ENCODE data around the gene DDAH1.
"Not testable (repeated sequence)": the region's sequence is repeated elsewhere in the genome, so short reads cannot be mapped to it uniquely, and the experiment has no call there.

The DDAH1 gene

GRCh38 chr1:85361606-85362296 is 103.2 kb downstream of the DDAH1 start:
- in situ Hi-C loops (cut with MboI; ENCODE audit: low sequenced_read_pairs): no loop called here

- in situ Hi-C loops (cut with MboI; ENCODE audit: low sequenced_read_pairs): no loop called here
These were observed 104.0 kb downstream of the DDAH1 start for GRCh38 chr1:85360730-85361493.

- in situ Hi-C loops (cut with MboI; ENCODE audit: low sequenced_read_pairs): no loop called here
These were observed 104.9 kb downstream of the DDAH1 start for GRCh38 chr1:85359874-85360721.

- in situ Hi-C loops (cut with MboI; ENCODE audit: low sequenced_read_pairs): no loop called here
These were observed 106.1 kb downstream of the DDAH1 start for GRCh38 chr1:85358702-85359438.

GRCh38 chr1:85357817-85358216 is 107.1 kb downstream of the DDAH1 start:
- in situ Hi-C loops (cut with MboI; ENCODE audit: low sequenced_read_pairs): no loop called here

GRCh38 chr1:85356130-85356529 is 108.8 kb downstream of the DDAH1 start:
- in situ Hi-C loops (cut with MboI; ENCODE audit: low sequenced_read_pairs): no loop called here

- in situ Hi-C loops (cut with MboI; ENCODE audit: low sequenced_read_pairs): no loop called here
These were observed 112.9 kb downstream of the DDAH1 start for GRCh38 chr1:85352055-85352454.

- in situ Hi-C loops (cut with MboI; ENCODE audit: low sequenced_read_pairs): no loop called here
These were observed 113.6 kb downstream of the DDAH1 start for GRCh38 chr1:85351202-85351828.

- in situ Hi-C loops (cut with MboI; ENCODE audit: low sequenced_read_pairs): no loop called here
These were observed 115.7 kb downstream of the DDAH1 start for GRCh38 chr1:85349224-85349623.

- in situ Hi-C loops (cut with MboI; ENCODE audit: low sequenced_read_pairs): no loop called here
These were observed 117.1 kb downstream of the DDAH1 start for GRCh38 chr1:85347908-85348307.

- in situ Hi-C loops (cut with MboI; ENCODE audit: low sequenced_read_pairs): not testable (repeated sequence)
These were observed 117.7 kb downstream of the DDAH1 start for GRCh38 chr1:85347275-85347674.

GRCh38 chr1:85344256-85344694 is 120.7 kb downstream of the DDAH1 start:
- in situ Hi-C loops (cut with MboI; ENCODE audit: low sequenced_read_pairs): no loop called here

- in situ Hi-C loops (cut with MboI; ENCODE audit: low sequenced_read_pairs): no loop called here
These were observed 121.2 kb downstream of the DDAH1 start for GRCh38 chr1:85343612-85344255.

- in situ Hi-C loops (cut with MboI; ENCODE audit: low sequenced_read_pairs): no loop called here
These were observed 121.7 kb downstream of the DDAH1 start for GRCh38 chr1:85343213-85343611.

GRCh38 chr1:85342207-85342606 is 122.8 kb downstream of the DDAH1 start:
- in situ Hi-C loops (cut with MboI; ENCODE audit: low sequenced_read_pairs): no loop called here

- in situ Hi-C loops (cut with MboI; ENCODE audit: low sequenced_read_pairs): no loop called here
These were observed 124.5 kb downstream of the DDAH1 start for GRCh38 chr1:85340427-85340826.

- in situ Hi-C loops (cut with MboI; ENCODE audit: low sequenced_read_pairs): no loop called here
These were observed 125.1 kb downstream of the DDAH1 start for GRCh38 chr1:85339656-85340399.

GRCh38 chr1:85339089-85339488 is 125.9 kb downstream of the DDAH1 start:
- in situ Hi-C loops (cut with MboI; ENCODE audit: low sequenced_read_pairs): no loop called here

GRCh38 chr1:85334962-85335361 is 130.0 kb downstream of the DDAH1 start:
- in situ Hi-C loops (cut with MboI; ENCODE audit: low sequenced_read_pairs): no loop called here

All from HL-60/S4 treated with phorbol 12-myristate 13-acetate at 8.2 ng/mL for 4 days and 3 days (cell line).